HG03457 (cell line): ENCODE data around the gene DNLZ.

Source experiments
- ATAC-seq: cut with Tn5 transposase; IDR thresholded peaks from one replicate; pipeline ENCODE4 v1.9.1; 2021; ENCODE audit warnings: moderate number of reproducible peaks; ENCODE audit not compliant: unreplicated experiment

DNLZ gene

GRCh38 chr9:136333486-136333885 lies 30.1 kb downstream of the DNLZ start:
- ATAC-seq = no peak

DNA sequence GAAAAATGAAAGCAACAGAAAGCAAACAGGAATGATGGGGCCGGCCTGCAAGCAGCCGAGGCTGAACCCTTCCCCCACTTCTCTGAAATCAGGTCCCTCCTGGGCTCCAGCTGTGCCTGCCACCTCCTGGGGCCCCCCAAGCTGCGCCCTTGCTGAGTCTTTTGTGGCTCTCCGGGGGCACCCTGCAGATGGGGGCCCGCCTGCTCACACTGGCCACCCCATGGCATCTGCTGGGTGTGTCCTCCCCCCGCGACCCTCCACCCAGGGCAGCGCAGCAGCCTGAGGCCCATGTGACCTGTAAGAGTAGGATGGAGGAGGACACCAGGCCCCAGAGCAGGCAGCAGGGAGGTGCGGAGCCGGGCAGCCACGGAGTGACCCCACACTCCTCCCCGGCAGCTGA lies 30.5 kb downstream of the DNLZ start:
- ATAC-seq = no peak

DNA sequence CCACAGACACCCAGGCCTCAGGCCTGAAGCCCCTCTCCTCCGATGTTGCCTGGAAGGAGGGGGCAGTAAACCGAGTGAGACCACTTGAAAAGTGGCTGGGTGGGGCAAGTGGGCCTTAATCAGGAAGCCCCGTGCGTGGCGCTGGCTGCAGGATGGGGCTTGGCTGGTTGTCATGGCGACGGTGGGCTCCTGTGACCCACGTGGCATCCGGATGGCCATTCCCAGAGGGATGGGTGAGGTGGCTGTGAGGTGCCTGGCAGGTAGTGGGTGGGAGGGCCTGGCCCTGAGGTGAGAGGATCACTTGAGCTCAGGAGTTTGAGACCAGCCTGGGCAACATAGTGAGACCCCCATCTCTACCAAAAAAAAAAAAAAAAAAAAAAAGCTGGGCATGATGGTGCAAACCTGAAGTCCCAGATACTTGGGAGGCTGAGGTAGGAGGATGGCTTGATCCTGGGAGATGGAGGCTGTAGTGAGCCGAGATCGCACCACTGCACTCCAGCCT lies 31.0 kb downstream of the DNLZ start:
- ATAC-seq = no peak

DNA sequence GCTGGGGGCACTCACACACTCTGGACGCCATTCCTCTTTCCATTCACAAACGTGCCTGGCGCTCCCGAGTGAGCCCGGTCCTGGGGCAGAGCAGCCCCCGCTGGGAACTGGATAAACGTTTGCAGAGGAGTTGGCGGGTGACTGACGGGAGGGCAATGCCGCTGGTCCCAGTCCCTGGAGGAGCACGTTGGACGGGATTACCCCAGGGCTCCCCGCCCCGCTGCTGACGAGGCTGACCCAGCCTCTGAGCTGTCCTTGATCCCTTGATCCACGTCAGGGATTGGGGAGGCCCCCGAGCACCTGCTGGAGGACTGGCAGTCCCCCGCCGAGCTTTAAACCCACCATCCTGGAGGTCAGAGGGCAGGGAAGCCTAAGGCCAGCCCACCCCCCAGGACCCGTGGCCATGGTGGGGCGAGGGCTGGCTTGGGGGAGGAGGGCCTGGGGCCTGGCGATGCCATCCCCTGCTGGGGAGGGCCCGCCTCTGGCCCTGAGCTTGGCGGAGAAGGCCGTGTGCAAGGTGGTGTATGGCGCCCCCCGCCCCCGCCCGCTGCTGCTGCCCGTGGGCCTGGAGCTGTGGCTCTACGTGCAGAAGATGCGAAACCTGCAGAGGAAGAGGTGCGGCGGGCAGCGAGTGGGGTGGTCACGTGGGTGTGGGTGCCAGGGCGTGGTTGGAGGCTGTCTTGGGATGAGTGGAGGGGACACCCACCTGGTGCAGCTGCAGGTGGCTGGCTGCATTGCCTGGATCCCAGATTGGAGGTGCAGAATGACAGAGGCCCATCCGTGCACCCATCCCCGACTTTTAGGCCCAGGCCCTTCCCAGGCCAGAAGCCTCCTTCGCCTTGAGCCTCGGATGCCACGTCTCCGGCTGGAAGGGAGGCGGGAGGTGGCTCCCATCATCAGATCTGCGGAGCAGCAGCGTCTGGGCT lies 31.7 kb downstream of the DNLZ start:
- no peak for ATAC-seq

- ATAC-seq = no peak
Observed at GRCh38 chr9:136331030-136331429, 32.5 kb downstream of the DNLZ start.

DNA sequence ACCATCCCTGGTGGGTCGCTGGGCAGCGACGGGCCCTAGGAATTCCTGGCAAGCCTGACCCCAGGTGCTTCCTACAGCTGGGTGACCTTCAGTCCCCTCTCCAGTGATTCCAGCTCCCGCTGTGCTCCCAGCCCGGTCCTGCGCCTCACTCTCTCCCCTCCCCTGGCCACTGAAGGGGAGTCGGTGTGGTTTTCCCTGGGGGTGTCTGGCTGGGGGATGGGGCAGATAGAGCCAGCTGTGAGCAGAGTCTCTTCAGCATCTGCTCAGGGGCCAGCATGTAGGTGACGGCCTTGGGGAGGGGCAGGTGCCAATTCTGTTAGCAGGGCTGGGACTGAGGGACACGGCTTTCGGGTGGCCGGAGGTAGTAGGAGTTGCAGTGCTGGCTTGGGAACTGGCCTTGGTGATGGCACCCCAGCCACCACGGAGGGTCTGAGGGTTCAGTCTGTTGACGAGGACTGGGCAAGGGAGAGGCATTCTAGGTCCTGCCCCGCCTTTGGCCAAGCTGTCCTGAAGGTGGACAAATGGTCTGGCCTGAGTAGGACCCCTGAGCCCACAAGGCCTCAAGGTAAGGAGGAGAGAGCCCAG lies 33.0 kb downstream of the DNLZ start:
- ATAC-seq = no peak

- no peak for ATAC-seq
Observed at GRCh38 chr9:136329636-136330405, 33.7 kb downstream of the DNLZ start.

GRCh38 chr9:136329211-136329627 lies 34.3 kb downstream of the DNLZ start:
- ATAC-seq = no peak

DNA sequence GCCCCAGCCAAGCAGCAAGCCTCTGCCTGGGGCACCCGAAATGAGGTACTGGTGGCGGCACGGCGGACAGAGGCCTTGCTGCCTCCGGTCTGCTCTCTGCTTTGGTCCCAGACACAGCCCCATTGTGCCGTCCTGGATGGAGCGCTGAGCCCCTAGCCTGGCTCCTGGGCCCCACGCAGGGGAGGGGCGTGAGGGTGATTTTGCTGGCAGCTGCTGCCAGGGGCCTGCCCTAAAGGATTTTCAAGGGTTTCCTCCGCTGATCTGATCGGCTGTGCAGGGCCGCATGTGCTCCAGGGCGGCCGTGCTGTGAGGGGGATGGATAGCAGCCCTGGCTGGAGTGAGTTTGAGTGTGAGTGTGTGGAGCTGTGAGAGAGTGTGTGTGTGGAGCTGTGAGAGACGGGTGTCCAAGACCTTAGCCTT lies 34.9 kb downstream of the DNLZ start:
- ATAC-seq = no peak

DNA sequence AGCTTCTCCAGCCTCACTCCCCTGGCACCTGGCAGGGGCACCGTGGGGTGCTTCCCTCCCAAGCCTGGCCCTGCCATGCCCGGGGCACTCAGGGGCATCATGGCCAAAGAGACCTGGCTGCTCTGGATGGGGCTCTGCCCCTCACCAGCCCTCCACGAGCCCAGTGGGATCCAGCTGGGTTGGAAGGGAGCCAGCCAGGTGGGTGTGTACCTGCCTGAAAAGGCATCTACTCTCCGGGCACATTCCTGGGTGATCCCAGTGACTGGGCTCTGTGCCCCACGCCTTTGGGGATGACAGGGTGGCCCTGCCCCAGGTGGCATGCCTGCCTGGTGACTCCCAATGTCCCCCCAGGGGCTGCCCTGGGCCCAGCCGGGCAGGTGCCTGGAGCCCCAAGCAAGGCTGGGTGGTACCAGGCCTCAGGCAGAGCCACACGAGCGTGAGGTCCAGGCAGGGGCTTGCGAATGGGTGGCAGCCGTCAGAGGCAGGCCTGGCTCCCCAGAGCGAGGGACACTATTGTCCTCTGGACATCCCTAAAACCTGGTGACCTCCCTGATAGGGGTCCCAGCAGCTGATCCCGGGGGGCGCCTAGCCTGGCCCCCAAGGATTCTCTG lies 35.4 kb downstream of the DNLZ start:
- ATAC-seq = no peak

- ATAC-seq = no peak
Observed at GRCh38 chr9:136327304-136327974, 36.1 kb downstream of the DNLZ start, which contains the start of gene GPSM1. GPSM1 (plus strand) TSS chr9:136327539; CDS start chr9:136327696, 157 bp downstream.

GRCh38 chr9:136326761-136327303 lies 36.7 kb downstream of the DNLZ start:
- ATAC-seq = no peak

DNA sequence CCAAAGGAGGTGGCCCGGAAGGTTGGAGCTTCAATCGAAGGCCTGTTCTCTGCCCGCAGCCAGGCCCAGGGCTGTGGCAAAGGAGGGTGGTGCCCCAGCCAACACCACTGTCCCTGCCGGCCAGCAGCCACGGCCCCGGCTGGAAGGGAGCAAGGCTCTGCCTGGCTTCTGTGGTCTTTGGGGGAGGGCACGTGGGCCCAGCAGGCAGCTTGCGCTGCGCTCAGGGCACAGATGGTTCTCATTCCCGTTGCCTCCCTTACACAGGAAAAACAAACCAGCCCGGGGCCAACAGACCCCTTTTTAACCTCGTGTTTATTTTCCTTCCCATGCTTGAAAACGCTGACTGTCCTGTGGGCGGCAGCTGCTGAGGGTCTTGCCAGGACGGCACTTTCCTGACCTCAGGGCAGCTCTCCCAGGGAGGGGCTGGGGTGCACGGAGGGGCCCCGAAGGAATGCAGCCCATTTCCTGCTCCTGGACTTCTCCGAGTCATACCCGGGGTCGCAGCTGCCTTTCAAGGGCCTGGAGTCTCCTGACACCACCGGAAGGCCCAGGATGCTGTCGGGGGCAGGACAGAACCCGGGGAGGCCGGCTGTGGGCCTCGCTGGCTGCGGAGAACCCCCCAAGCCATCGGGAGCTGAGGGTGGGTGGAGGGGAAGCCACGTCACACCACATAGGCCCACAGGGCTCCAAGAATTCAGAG lies 37.3 kb downstream of the DNLZ start:
- ATAC-seq = no peak

DNA sequence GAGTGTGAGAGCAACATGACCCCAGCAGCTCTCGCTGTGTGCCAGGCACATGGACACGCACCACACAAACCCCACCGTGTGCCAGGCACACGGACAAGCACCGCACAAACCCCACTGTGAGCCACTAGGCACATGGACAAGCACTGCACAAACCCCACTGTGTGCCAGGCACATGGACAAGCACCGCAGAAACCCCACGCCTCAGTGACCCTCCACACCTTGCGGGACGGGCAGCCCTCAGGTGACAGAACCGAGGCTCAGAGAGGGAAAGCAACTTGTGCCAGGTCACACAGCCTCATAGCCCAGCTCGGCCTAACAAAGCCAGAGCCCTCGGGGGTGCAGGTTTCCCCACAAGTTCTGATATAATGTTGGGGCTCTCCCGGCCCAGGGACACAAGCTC lies 38.2 kb downstream of the DNLZ start:
- no peak for ATAC-seq

DNA sequence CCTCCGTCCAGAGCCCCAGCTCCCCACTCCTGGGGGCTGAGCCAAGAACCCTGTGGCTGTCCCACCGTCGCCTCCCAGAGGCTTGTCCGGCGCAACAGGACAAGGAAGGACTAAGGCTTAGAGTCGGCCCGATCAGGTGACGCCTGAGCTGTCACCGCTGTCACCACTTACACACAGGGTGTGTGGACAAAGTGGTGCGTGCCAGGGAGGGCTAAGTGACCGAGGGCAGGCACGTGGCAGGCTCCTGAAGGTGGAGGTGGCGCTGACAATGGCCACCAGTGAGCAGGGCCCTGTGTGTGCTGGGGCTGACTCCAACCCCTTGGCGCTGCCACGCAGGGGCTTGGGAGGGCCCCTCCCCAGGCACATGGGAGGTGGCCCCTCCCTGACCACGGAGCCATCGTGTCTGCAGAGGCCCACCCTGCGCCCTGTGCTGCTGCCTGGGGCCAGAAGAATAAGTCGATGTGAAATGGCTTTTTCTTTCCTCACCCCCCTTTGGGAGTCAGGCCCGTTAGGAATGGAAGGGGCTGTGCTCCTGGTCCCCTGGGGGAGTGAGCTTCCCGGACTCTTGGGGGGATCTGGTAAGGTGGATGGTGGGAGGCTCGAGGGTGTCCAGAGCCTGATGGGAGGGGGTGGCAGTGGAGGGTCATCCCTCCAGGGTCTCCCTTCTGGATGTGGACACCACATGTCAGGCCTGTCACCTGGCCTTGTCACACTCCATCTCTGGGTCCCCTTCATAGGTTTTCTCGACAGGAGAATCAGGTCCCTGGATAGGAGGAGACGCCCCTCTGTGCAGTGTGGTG lies 38.8 kb downstream of the DNLZ start:
- ATAC-seq = no peak

- ATAC-seq = no peak
Observed at GRCh38 chr9:136323371-136323789, 40.2 kb downstream of the DNLZ start.

DNA sequence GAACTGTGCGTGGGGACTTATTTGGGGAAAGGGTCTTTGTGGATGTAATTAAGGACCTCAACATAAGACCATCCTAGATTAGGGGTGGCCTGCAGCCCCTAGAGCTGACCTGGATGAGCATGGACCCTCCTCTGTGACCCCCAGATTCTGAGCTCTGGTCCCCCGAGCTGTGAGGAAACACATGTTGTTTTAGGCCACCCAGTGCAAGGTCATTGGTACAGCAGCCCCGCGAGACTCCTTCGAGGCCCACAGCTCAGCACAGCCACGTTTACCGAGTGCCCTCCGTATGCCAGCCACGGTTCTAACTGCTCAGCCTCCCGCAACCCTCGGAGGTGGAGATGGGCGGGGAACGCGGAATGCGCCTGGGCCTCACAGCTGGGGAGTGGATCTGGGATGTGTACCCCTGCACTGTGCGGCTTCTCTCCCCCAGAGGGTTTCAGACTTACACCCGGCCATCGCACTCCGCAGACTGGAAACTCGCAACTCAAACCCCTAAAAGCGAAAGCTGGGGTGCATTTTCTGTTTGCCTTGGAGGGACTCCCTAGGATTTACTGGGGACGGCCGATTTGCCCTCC lies 40.7 kb downstream of the DNLZ start:
- ATAC-seq = no peak

GRCh38 chr9:136321561-136321960 lies 42.0 kb downstream of the DNLZ start:
- ATAC-seq = no peak
